ENCODE measurements around the gene BRIP1. TPM values are rescaled to one million over a fixed set of nuclear protein-coding genes. Genes with fewer than 3 reads are reported as not detected.

The BRIP1 gene
- total and polyA plus RNA-seq, 9 of the 15 experiments (the other 6 are each of a cell fraction or from before 2014, with no cell fraction given): 2.4 to 17.5 (median 11.2) TPM

DNA sequence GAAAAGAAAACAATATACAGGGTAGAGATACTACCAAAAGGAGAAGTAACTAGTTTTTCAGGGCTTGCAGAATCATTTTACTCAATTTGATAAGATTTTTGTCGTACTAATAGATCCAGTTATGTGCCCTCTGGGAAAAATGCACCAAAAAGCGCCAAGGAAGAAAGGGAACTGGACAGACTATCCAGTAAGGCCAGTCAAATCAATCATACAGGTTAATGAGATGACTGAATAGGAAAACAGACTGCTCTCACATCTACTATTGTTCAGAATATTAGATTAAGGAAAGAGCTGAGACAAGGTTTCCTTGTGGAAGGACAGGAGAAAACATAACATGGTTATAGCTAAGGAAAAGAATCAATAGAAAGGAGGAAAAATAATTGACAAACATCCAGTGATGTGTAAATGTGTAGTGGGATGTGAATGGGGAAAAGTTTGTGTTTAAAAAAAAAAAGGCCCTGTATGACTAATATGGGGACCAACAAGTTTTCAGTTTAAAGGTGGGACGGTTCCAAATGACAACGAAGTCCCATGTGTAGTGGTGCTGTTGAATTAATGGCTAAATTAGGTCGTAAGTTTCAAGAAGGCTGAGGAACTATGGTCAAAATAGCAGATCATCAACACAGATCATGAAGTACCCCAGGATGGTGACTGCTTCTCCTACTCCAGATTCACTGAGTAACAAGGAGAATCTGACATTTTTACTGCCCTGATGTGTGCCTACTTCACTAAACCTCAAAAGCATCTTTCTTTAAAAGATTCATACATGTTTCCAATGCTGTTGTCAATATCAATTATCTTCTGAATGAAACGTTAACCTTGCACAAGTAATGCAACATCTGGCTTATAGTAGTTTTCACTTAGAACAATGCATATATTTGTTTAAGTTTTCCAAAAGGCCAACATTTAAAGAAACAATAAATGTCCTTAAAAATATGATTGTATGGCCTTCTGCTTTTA, 40.7 kb downstream of the BRIP1 start:
- intact Hi-C loops (cut with micrococcal nuclease): no loop called here
- DNase-seq (ENCODE audit: extremely low read depth in 1 of 4, low spot score in 3 of 4) (no peak), FAIRE-seq (no peak), ATAC-seq (no peak)
- no peaks in the 10 kb centered on the region for H3K27me3 ChIP-seq (ENCODE audit: control insufficient read depth in 2 of 2, insufficient read depth in 2 of 2, low read length in 2 of 2)
- peaks cover 12% of the 10 kb centered on the region; the same call in 2 of the 3 replicates for H3K36me3 ChIP-seq (ENCODE audit: control insufficient read depth, insufficient read depth, low read length)
- no peaks in the 10 kb centered on the region for H4K20me1 ChIP-seq (replicated peaks; ENCODE audit: control insufficient read depth, insufficient read depth, low read length)
- POLR2A ChIA-PET: interaction anchor here (0.9 kb wide), 1 partner anchor 11 kb away, joined by 4 read pairs; no protein-coding TSS in a partner anchor
- in situ Hi-C loops (cut with MboI): no loop called here
- no TSS peak for BruUV-seq (replicated peaks)
- no peak overlapping the region for H3K4me2 ChIP-seq (ENCODE audit: insufficient read depth, low read length)
- no peak overlapping the region for H2AFZ ChIP-seq (ENCODE audit: low read depth, low read length)
- H3K4me3 ChIP-seq: no peak overlapping the region
- H3K9me3 ChIP-seq (replicated peaks; ENCODE audit: control insufficient read depth, insufficient read depth, low read depth, low read length): no peaks in the 10 kb centered on the region
- H3K9me1 ChIP-seq (ENCODE audit: control insufficient read depth, insufficient read depth, low read length): no peaks in the 10 kb centered on the region
- no peak overlapping the region for H3K9ac ChIP-seq (ENCODE audit: insufficient read depth in 1 of 2, low read depth in 2 of 2, low read length in 2 of 2)
- no peak overlapping the region for H3K27ac ChIP-seq (ENCODE audit: extremely low read depth, low read depth, low read length)
- 80% methylated on average over 6 of the region's 6 CpGs for WGBS (ENCODE audit: insufficient coverage, low coverage, missing lambda C conversion rate)
- CTCF ChIA-PET (ENCODE audit: low intra/inter-chr PET ratio): no interaction called here
- TF ChIP-seq, protein P1, sequence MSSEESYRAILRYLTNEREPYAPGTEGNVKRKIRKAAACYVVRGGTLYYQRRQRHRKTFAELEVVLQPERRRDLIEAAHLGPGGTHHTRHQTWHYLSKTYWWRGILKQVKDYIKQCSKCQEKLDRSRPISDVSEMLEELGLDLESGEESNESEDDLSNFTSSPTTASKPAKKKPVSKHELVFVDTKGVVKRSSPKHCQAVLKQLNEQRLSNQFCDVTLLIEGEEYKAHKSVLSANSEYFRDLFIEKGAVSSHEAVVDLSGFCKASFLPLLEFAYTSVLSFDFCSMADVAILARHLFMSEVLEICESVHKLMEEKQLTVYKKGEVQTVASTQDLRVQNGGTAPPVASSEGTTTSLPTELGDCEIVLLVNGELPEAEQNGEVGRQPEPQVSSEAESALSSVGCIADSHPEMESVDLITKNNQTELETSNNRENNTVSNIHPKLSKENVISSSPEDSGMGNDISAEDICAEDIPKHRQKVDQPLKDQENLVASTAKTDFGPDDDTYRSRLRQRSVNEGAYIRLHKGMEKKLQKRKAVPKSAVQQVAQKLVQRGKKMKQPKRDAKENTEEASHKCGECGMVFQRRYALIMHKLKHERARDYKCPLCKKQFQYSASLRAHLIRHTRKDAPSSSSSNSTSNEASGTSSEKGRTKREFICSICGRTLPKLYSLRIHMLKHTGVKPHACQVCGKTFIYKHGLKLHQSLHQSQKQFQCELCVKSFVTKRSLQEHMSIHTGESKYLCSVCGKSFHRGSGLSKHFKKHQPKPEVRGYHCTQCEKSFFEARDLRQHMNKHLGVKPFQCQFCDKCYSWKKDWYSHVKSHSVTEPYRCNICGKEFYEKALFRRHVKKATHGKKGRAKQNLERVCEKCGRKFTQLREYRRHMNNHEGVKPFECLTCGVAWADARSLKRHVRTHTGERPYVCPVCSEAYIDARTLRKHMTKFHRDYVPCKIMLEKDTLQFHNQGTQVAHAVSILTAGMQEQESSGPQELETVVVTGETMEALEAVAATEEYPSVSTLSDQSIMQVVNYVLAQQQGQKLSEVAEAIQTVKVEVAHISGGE (CRISPR knock-in tag; IDR thresholded peaks at IDR 0.05): peak in 1 of 3 experiments; percentile 57; a peak in 1 of 6 replicates
- no peak for TF ChIP-seq ZKSCAN3 (CRISPR knock-in tag; IDR thresholded peaks at IDR 0.05)
- no peak for TF ChIP-seq COPS2 (conservative IDR thresholded peaks at IDR 0.05)
- H3K4me1 ChIP-seq (replicated peaks in 1 of 2; ENCODE audit: control insufficient read depth in 2 of 2, insufficient read depth in 2 of 2, low read length in 2 of 2): no peaks in the 10 kb centered on the region
- H3K79me2 ChIP-seq (ENCODE audit: control insufficient read depth, insufficient read depth, low read length): no peaks in the 10 kb centered on the region
